ENCODE measurements around the gene IL2RG.

DNA sequence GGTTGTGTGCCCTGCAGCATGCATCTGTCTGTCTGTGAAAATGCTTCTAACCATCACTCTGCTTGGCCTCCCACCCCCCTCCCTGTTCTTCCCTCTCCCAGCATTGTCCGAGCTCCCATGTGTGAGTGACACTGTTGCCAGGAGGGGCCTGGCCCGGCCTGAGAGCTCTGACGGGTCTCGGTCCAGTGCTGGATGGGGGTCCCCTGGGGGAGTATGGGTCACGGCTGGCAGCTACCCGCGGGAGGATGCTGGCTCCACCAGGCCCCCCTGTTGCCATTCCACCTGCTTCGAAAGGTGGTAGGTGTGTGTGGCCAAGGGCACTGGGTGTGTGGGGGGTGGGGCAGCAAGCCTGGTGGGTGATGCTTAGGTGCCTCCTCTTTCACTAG, 36.9 kb upstream of the IL2RG start:
- TF ChIP-seq, protein P1, sequence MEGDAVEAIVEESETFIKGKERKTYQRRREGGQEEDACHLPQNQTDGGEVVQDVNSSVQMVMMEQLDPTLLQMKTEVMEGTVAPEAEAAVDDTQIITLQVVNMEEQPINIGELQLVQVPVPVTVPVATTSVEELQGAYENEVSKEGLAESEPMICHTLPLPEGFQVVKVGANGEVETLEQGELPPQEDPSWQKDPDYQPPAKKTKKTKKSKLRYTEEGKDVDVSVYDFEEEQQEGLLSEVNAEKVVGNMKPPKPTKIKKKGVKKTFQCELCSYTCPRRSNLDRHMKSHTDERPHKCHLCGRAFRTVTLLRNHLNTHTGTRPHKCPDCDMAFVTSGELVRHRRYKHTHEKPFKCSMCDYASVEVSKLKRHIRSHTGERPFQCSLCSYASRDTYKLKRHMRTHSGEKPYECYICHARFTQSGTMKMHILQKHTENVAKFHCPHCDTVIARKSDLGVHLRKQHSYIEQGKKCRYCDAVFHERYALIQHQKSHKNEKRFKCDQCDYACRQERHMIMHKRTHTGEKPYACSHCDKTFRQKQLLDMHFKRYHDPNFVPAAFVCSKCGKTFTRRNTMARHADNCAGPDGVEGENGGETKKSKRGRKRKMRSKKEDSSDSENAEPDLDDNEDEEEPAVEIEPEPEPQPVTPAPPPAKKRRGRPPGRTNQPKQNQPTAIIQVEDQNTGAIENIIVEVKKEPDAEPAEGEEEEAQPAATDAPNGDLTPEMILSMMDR (IDR thresholded peaks at IDR 0.05): no peak
- no peak for TF ChIP-seq EZH2 (IDR thresholded peaks at IDR 0.05; ENCODE audit: borderline replicate concordance, insufficient read depth, low read depth, low read length, poor library complexity, severe bottlenecking)

Data from B cell (primary cell).